ENCODE measurements around the gene NDUFV1. TPM values are rescaled to one million over a fixed set of nuclear protein-coding genes. Genes with fewer than 3 reads are reported as not detected.

The NDUFV1 gene
- total and polyA plus RNA-seq, 9 of the 15 experiments (the other 6 are each of a cell fraction or from before 2014, with no cell fraction given): 10.8 to 423 (median 209) TPM

GRCh38 chr11:67640021-67640757 lies 33.5 kb downstream of the NDUFV1 start (continued):
- TF ChIP-seq REST (IDR thresholded peaks at IDR 0.05; ENCODE audit: borderline replicate concordance) (peak; percentile 53), REST (CRISPR knock-in tag; IDR thresholded peaks at IDR 0.05; ENCODE audit: low read depth) (no peak), ZNF23 (CRISPR knock-in tag; IDR thresholded peaks at IDR 0.05) (no peak), STAG1 (CRISPR knock-in tag; IDR thresholded peaks at IDR 0.05; ENCODE audit: borderline replicate concordance) (peak; percentile 63), IRF2 (CRISPR knock-in tag; IDR thresholded peaks at IDR 0.05) (peak; percentile 57; the same call in 1 of the 2 replicates), ZBTB40 (IDR thresholded peaks at IDR 0.05) (no peak), ZBTB40 (CRISPR knock-in tag; IDR thresholded peaks at IDR 0.05) (0 out of 2 replicates have a peak, but pooled peaks have one; percentile 45), NR3C1 (CRISPR knock-in tag; IDR thresholded peaks at IDR 0.05) (0 out of 2 replicates have a peak, but pooled peaks have one; percentile 60), TCF7 (IDR thresholded peaks at IDR 0.05; ENCODE audit: borderline replicate concordance) (0 out of 2 replicates have a peak, but pooled peaks have one; percentile 25), SRSF9 (IDR thresholded peaks at IDR 0.05; ENCODE audit: borderline replicate concordance, low read depth, low read length) (no peak), ZBED1 (IDR thresholded peaks at IDR 0.05) (no peak)
